ENCODE measurements around the gene E2F7.
A peak's percentile ranks its signal among the peaks of the same experiment; 100 is the strongest.

The E2F7 gene

DNA sequence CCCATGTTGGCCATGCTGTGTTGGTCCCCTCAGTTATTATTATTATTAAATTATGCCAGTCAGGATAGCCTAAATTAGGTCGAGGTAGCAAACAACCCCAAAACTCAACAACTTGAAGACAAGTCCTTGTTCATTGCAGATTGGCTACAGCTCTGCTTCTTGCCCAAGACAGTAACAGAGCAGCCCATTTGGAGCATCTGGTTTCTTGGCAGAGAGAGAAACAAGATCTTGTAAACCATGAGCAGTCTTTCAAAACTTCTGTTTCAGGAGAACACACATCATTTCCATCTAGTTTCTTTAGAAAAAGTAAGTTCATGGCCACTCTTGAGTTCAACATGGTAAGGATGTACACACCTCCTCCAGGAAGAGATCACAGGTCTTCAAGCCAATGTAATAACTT lies 52.3 kb downstream of the E2F7 start:
- DNase-seq (ENCODE audit: low spot score), result no peak

DNA sequence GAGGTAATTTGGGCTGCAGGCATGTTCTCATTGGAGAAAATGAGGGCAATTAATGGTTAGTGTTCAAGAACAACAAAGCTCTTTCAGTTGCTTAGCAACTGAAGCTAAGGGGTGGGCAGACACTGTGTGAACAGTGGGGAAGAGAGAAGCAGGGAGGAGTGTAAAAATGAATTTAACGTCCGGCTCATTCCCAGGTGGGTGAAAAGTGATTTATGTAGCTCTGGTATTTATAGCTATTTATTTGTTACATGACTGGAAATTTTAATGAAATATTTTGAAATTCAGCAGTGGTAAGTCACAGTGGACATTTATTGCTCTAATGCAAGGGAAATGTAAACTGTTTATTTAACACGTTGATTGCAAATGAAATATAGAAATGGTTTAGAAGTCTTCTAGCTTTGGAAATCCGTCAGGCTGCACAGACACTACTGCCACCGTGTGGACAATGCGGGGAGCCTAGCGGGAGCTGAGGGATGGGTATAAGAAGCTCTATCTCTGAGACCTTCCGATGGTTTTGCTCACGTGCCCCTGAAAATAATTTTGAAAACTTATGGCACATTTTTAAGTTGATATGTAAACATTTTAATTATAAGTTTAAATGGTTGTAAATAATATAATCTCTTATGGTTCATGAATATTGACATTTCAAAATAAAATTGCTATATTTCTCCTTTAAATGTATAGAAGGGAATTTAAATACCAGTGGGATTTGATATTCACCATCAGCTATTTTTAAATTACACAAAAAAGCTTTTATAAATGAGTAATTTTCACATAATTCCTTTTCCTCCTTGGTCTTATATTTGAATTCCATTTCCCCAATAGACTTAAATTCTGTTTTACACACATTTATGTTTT lies 54.4 kb downstream of the E2F7 start:
- DNase-seq (ENCODE audit: low spot score), result peak; percentile 55

- no peak for DNase-seq (ENCODE audit: low spot score)
Measured at GRCh38 chr12:77007476-77007875, 57.9 kb downstream of the E2F7 start.

DNA sequence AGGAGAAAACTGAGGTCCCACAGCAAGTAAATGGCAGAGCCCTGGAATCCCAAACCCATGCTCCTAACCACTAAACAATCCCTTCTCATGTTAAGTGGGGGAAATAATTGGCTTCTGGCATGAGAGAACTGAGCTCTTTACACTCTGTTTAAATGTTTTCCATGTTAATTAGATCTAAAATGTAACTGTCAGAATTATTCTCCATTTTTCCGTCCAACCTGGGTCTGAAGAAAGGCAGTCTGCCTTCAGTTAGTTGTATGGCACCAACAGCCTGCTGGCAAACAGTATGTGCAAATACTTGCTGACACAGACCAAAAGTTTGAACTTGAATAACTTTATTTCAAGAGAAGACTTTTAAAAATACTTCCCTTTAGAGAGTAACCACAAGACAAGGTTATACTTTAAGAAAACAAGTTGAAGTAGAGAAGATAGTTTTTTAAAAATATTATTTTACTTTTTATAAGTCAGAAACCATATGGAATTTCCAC lies 59.7 kb downstream of the E2F7 start:
- no peak for DNase-seq (ENCODE audit: low spot score)

- no peak for DNase-seq (ENCODE audit: low spot score)
Measured at GRCh38 chr12:77003914-77004313, 61.5 kb downstream of the E2F7 start.

DNA sequence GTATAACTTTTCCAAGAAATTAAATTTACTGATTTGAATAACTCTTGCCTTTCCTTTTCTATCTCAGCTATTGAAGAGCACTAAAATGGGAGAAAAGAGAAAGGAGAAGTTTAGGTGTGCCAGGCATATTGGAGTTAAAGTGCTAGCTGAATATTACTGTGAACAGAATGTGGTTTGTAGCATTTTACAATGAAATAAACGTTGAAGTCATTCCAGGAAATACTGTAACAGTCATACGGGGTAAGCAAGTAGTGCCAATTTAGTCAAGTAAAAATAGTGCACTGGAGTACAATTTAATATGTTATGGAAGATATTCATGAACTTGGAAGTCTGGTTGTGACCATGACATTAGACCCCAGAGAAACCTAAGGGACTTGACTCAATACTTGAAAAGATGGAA lies 62.1 kb downstream of the E2F7 start:
- no peak for DNase-seq (ENCODE audit: low spot score)

GRCh38 chr12:77002382-77002781 lies 63.0 kb downstream of the E2F7 start:
- DNase-seq (ENCODE audit: low spot score), result no peak

GRCh38 chr12:77001276-77001675 lies 64.1 kb downstream of the E2F7 start:
- DNase-seq (ENCODE audit: low spot score), result no peak

DNA sequence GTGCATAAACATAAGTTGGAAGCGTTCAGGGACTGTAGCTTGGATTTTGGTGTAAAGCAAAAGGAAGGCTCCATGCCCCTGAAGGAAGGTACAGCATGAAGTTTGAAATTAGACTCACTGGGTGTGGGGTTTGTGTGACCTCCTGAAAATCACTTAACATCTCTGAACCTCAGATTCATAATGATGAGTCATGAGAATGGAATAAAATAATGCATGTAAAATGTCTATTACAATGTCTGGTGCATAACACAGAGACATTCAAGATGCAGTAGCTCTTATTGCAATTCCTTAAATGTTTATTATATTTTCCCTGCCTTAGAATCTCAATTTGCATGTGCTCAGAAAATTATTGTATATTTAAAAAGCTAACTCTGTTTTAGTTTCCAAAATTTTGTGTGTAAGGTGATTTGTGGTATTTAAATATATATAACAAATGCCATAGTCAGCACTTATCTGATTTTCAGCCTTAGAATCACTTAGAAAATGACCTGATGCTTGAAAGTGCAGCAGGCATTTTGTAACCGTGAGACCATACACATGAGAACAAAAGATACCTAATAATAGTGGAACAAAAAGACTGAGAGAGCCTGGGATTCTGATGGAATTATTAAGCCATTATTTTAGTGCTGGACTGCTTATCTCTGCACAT lies 66.3 kb downstream of the E2F7 start:
- no peak for DNase-seq (ENCODE audit: low spot score)

DNA sequence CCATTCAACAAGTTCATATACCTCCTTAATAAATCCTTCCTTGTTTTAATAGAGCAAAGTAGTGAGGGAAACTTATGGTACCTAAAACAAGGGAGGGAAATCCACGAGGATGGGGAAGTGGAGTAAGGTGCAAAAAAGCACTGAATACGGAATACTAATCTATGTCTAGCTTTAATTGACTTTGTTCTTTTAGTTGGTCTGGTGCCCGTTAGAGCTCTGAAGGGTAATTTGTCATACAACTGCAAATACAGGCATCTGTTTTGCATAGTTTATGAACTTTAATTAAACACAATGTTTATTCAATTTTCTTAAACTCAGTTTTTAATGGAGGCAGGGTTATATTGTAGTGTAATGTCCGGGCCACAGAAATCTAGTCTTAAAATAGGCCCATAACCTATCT lies 67.0 kb downstream of the E2F7 start:
- no peak for DNase-seq (ENCODE audit: low spot score)

- no peak for DNase-seq (ENCODE audit: low spot score)
Measured at GRCh38 chr12:76997011-76997780, 68.2 kb downstream of the E2F7 start.

DNA sequence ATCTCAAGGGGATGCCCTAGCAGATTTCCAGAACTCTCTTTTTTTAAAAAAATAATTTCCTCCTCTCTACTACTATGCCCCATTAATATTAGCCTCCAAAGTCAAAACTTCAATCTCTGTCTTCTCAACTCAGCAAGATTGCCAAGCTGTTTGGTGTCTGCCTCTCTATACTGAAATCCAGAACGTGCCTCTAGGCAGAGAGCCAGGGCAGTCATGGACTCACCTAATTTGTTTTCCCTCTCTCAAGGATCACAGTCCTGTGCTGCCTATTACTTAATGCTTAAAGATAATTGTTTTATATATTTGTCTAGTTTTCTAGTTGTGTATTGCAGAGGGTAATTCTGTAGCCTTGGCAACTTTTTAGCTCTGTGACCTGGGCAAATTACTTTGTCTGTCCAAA lies 74.7 kb downstream of the E2F7 start:
- DNase-seq (ENCODE audit: low spot score), result no peak

- DNase-seq (ENCODE audit: low spot score), result no peak
Measured at GRCh38 chr12:76984566-76984965, 80.8 kb downstream of the E2F7 start.

DNA sequence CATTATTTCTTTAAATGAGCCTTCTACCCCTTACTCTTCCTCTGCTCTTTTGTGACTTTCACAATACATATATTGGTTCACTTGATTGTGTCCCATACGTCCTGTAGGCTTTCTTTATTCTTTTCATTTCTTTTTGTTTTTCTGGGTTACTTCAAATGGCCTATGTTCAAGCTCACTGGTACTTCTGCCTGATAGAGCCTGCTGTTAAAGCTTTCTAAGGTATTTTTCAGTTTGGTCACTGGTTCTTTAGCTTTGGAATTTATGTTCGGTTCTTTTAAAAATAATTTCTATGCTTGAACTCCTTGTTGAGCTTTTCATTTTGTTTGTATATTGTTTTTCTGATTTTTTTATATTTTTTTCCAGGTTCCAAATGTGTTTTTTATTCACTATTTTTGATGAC lies 81.9 kb downstream of the E2F7 start:
- DNase-seq (ENCODE audit: low spot score), result no peak

GRCh38 chr12:76980196-76980595 lies 85.2 kb downstream of the E2F7 start:
- no peak for DNase-seq (ENCODE audit: low spot score)

DNA sequence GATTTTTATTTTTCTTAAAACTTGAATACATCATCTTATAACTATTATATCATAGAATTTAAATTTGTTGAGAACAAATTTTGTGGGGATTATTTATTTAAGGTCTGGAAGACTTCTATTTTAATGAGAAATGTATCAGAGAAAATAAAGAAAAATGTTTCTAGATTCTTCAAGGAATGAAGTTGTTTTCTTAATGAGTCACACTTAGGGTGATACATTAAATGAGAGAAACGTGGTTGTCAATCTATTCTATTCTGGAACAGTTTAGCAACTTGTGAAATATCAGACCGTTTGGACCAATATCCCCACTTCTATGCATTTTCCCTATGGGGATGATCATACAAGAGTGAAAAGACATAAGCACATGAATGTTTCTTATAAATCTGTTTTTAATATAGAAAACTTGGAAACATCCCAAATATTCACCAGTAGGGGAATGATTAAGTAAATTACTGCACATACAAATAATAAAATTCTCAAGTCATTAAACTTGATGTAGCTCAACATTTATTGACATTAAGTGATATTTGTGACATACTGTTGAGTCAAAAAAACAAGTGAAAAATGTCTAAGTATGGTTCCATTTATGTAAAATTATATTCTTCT lies 88.5 kb downstream of the E2F7 start:
- no peak for DNase-seq (ENCODE audit: low spot score)
